Erythroblast (primary cell): ENCODE results near the gene SELE.

Source experiments
- DNase-seq, 2 experiments: peaks; one replicate each; lab custom pipeline; 2025; lab: John Stamatoyannopoulos, UW
- GATA1 ChIP-seq: IDR thresholded peaks from 2 replicates; pipeline ENCODE4 v1.6.1; 2011; ENCODE audit warnings: low read depth, mild to moderate bottlenecking, control low read depth, low read length, moderate library complexity
- POLR2A ChIP-seq: IDR thresholded peaks from 2 replicates; pipeline ENCODE4 v1.6.1; 2011; ENCODE audit warnings: mild to moderate bottlenecking, low read length

The SELE gene

DNA sequence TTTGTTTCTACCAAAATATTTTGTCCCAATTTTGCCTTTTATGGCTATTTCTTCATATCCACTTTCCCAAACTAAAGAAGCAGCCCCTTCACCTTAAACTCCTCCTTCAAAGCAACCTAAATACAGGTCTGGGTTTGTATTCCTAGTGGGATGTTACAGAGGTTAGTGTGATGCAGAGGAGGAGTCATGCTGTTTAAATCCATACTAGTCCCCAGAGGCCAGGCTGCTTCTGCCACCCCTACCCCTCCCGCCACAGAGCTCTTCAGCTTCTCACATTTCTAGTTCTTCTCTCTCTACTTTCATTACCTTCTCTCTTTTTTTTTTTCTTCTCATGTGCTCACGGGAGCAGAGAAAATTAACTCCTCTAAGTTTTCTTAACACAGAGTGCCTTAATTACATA lies 51.8 kb downstream of the SELE start:
- no peak for DNase-seq

DNA sequence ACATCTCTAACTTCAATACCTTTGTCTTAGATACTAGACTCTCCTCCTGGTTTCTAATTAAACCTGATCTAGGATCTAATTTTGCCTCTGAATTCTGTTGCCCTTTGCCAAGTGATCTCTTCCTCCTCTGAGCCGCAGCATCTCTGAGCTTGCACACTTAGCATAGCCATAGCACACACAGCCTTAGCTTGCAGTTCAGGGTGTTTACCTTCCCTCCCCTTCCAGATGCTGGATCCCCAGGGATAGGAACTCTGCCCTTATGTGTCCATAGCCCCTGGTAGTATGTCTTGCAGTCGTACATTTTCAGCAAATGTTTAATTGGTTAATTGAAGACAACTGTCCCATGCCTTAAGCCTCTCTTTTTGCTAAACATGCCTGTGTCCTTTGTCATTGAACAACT lies 52.7 kb downstream of the SELE start:
- no peak for DNase-seq
- TF ChIP-seq POLR2A (no peak), GATA1 (no peak)

More for the DNA sequence above, 51.8 kb downstream of the SELE start:
- TF ChIP-seq POLR2A: no peak
- no peak for TF ChIP-seq GATA1

DNA sequence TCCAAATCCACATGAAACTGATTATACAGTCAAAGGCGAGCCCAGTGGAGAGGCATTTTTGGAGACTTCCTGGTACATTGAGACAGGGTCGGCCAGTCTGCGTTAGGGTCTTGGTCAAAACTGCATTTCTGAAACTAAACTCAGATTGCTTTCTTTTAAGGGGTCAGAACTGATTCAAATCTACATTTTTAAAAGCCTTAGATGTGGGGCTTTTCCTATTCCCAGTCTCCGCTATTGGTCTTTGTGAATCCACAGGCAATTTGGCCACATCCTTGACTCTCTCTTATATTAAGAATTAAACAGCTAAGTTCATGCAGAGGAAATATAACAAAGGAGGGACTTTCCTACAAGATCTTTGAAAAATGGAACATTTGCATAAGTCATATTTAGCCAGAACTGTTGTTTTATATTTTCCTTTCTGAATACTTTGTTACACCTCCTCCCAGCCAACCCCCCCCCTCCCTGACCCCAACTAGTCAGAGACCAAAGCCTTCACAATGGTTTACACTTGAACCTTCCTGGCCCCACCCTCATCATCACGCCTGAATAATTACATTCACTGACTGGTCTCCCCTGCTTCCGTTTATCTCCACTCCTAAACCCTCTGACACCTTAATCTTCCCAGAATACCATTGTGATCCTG lies 53.4 kb downstream of the SELE start:
- TF ChIP-seq POLR2A: no peak
- TF ChIP-seq GATA1: no peak
- no peak for DNase-seq

DNA sequence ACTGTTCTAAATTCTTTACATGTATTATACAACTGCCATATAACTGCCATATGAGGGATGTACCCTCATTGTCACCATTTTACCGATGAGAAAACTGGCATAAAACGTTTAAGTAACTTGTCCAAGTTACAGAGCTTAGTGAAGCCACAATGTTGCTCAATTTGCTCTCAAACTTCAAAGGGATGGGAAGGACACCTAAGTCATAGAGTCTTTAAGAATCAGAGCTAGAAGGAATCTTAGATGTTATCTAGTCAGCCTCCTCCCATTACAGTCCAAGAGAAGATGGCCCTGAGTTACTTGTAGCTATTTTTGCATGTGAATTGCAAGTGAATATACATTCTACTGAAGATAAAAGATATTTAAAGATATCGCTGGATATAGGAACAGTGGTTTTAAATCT lies 54.2 kb downstream of the SELE start:
- TF ChIP-seq POLR2A: no peak
- no peak for TF ChIP-seq GATA1
- DNase-seq: no peak

DNA sequence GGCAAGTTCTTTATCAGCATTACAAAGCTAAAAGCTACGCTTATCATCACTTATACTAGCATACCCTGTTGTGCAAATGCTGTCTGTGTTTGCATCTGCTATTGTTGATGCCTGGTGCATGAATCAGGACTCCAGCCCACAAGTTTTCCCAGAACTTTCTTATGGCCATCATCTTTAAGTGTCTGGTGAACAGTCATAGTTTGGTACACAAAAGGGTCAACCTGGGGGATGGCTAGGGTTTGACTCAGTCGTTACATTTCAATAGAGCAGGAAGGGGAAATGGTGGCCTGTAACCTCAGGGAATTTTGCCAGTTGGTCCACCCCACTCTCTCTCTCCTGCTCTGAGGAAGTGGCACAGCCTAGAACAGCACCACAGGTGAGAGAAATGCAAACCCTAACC lies 57.9 kb downstream of the SELE start:
- DNase-seq: no peak
- TF ChIP-seq POLR2A (no peak), GATA1 (no peak)
